Transverse colon (tissue), 3 donors: Measurements from ENCODE around the gene SLAMF7.

Experiments used
- CTCF ChIP-seq, 5 experiments: fragments of 200-600 bp in 3 of 5; fragments of 450-650 bp in 2 of 5; sonication (generic) in 3 of 5; IDR thresholded peaks; 1 replicate in 2 of 5; 2 replicates in 3 of 5; pipeline ENCODE4 v1.5.1; 2016 to 2017; ENCODE audit warnings: antibody characterized with exemption in 5 of 5, inconsistent platforms in 3 of 5, mild to moderate bottlenecking in 2 of 5, moderate library complexity in 1 of 5
- EP300 ChIP-seq: sonication (generic); formaldehyde crosslinking; IDR thresholded peaks from one replicate; pipeline ENCODE4 v1.6.1; 2017; ENCODE audit warnings: antibody characterized with exemption, low read depth
- POLR2A ChIP-seq: fragments of 450-650 bp; IDR thresholded peaks from one replicate; pipeline ENCODE4 v1.6.1; 2016; ENCODE audit warnings: antibody characterized with exemption, mild to moderate bottlenecking, moderate library complexity

DNA sequence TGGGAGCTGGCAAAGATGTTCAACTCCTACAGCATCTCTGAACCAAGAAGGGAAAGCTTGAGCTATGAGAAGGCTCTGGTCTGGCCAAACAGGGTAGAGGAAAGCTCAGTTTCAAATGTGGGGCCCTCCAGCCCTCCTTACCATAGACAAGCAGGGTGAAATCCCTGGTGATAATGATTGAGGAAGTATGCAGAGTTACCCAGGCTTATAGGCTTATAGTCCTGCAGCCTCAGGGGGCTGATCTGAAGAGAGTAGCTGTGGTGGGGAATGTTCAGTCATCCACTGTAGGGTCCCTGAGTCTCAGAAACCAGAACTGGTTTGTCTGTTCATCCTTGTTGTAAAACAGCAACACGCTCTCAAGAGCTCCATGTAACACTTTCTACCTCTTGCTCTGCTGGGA, 37.1 kb downstream of the SLAMF7 start:
- TF ChIP-seq CTCF (IDR thresholded peaks at IDR 0.05) (no peak), POLR2A (no peak), EP300 (no peak)
